Coronary artery (tissue), 2 donors: ENCODE results near the gene CTDP1.

ENCODE experiments used
- DNase-seq: peaks from one replicate; pipeline ENCODE4 v3.0.0-alpha.2; 2017; ENCODE audit warnings: low spot score
- H3K27ac ChIP-seq, 2 donors: fragments of 200-600 bp; sonication (generic); one replicate each; pipeline ENCODE4 v1.5.1; 2016 to 2019
- H3K4me3 ChIP-seq: fragments of 200-600 bp; sonication (generic); 2 replicates; pipeline ENCODE4 v1.5.1; 2016; ENCODE audit warnings: mild to moderate bottlenecking, moderate library complexity
- TF ChIP-seq, protein P1 (sequence below): fragments of 200-600 bp; sonication (generic); IDR thresholded peaks from one replicate; pipeline ENCODE4 v1.5.1; 2019; ENCODE audit warnings: antibody characterized with exemption

Gene CTDP1

GRCh38 chr18:79733135-79733701 is 53.6 kb downstream of the CTDP1 start:
- TF ChIP-seq, protein P1, sequence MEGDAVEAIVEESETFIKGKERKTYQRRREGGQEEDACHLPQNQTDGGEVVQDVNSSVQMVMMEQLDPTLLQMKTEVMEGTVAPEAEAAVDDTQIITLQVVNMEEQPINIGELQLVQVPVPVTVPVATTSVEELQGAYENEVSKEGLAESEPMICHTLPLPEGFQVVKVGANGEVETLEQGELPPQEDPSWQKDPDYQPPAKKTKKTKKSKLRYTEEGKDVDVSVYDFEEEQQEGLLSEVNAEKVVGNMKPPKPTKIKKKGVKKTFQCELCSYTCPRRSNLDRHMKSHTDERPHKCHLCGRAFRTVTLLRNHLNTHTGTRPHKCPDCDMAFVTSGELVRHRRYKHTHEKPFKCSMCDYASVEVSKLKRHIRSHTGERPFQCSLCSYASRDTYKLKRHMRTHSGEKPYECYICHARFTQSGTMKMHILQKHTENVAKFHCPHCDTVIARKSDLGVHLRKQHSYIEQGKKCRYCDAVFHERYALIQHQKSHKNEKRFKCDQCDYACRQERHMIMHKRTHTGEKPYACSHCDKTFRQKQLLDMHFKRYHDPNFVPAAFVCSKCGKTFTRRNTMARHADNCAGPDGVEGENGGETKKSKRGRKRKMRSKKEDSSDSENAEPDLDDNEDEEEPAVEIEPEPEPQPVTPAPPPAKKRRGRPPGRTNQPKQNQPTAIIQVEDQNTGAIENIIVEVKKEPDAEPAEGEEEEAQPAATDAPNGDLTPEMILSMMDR, result no peak
- DNase-seq, result no peak
- H3K27ac ChIP-seq, result no peak overlapping the region
- H3K4me3 ChIP-seq, result no peak overlapping the region

- no peak for DNase-seq
- H3K27ac ChIP-seq, result no peak overlapping the region
- H3K4me3 ChIP-seq, result no peak overlapping the region
- TF ChIP-seq, protein P1, result no peak
Measured at GRCh38 chr18:79733986-79734770, 54.6 kb downstream of the CTDP1 start.

- Histone ChIP-seq H3K4me3 (no peak overlapping the region), H3K27ac (no peak overlapping the region)
- no peak for DNase-seq
- TF ChIP-seq, protein P1, result no peak
Measured at GRCh38 chr18:79735071-79735980, 55.7 kb downstream of the CTDP1 start.

DNA sequence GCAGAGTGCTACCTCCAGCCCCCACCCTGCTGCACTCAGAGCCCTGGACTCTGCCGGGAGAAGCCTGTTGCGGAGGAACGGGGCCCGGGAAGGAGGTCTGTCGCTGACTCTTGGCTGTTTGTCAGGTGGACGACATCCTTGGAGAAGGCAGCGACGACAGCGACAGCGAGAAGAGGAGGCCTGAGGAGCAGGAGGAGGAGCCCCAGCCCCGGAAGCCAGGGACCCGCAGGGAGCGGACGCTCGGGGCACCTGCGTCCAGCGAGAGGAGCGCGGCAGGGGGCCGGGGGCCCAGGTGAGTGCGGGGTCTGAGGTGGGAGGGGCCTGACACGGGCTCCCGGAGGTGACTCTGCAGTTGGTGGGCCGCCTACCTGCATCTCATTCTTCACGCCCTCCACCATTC is 56.6 kb downstream of the CTDP1 start:
- DNase-seq, result no peak
- TF ChIP-seq, protein P1, result no peak
- Histone ChIP-seq H3K4me3 (no peak overlapping the region), H3K27ac (no peak overlapping the region)

GRCh38 chr18:79736846-79737245 is 57.2 kb downstream of the CTDP1 start:
- no peak overlapping the region for H3K4me3 ChIP-seq
- no peak overlapping the region for H3K27ac ChIP-seq
- TF ChIP-seq, protein P1, result no peak
- no peak for DNase-seq

DNA sequence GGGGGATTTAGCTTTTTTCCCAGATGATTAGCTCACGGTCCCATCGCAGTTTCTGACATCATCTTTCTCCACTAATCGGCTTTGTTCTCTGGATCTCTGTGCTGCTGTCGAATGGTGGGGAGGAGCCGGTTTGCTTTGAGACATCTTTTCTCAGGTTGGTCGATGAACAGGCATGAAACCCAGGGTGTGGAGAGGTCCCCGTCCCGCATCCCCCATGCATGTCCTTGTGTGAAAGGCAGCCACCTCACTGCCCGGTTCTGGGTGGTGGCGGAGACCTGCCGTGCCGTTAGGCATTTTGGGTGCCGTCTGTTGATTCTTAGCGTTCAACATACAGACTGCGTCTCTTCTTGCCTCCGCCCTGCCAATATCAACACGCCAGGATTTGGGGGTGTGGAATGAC is 57.8 kb downstream of the CTDP1 start:
- TF ChIP-seq, protein P1, result no peak
- DNase-seq, result no peak
- no peak overlapping the region for H3K27ac ChIP-seq
- H3K4me3 ChIP-seq, result no peak overlapping the region
